22Rv1 (cell line): ENCODE results near the gene NOL3.
"Not testable (repeated sequence)": the region's sequence is repeated elsewhere in the genome, so short reads cannot be mapped to it uniquely, and the experiment has no call there.

ENCODE experiments used
- H3K27ac ChIP-seq: fragments of 450-650 bp; 2 replicates; pipeline ENCODE4 v1.5.1; 2017
- ZFX ChIP-seq: fragments of 450-650 bp; IDR thresholded peaks from 2 replicates; pipeline ENCODE4 v1.6.1; 2017; ENCODE audit warnings: antibody characterized with exemption, borderline replicate concordance
- TF ChIP-seq, protein P1 (sequence below): fragments of 450-650 bp; IDR thresholded peaks from 2 replicates; pipeline ENCODE4 v1.5.1; 2017; ENCODE audit warnings: mild to moderate bottlenecking

NOL3 gene

GRCh38 chr16:67170168-67170948, at the start of gene NOL3:
TSS of gene NOL3 (plus strand) at chr16:67170538.
- H3K27ac ChIP-seq = peak within 1 kb of the TSS; percentile 22; the same call in 1 of the 2 replicates
- TF ChIP-seq, protein P1, sequence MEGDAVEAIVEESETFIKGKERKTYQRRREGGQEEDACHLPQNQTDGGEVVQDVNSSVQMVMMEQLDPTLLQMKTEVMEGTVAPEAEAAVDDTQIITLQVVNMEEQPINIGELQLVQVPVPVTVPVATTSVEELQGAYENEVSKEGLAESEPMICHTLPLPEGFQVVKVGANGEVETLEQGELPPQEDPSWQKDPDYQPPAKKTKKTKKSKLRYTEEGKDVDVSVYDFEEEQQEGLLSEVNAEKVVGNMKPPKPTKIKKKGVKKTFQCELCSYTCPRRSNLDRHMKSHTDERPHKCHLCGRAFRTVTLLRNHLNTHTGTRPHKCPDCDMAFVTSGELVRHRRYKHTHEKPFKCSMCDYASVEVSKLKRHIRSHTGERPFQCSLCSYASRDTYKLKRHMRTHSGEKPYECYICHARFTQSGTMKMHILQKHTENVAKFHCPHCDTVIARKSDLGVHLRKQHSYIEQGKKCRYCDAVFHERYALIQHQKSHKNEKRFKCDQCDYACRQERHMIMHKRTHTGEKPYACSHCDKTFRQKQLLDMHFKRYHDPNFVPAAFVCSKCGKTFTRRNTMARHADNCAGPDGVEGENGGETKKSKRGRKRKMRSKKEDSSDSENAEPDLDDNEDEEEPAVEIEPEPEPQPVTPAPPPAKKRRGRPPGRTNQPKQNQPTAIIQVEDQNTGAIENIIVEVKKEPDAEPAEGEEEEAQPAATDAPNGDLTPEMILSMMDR = no peak
- TF ChIP-seq ZFX = no peak

DNA sequence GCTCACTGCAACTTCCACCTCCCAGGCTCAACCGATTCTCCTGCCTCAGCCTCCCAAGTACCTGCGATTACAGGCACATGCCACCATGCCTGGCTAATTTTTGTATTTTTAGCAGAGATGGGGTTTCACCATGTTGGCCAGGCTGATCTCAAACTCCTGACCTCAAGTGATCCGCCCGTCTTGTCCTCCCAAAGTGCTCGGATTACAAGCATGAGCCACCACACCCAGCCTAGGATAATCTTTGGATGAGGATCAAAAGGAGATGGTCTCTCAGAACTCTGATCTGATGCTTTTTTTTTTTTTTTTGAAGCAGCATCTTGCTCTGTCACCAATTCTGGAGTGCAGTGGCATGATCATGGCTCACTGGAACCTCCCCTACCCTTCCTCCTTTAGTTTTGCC, 47.5 kb upstream of the NOL3 start:
- H3K27ac ChIP-seq = not testable (repeated sequence)

GRCh38 chr16:67128417-67128816, 41.9 kb upstream of the NOL3 start:
- TF ChIP-seq ZFX = no peak
- TF ChIP-seq, protein P1 = no peak
- no peak overlapping the region for H3K27ac ChIP-seq

GRCh38 chr16:67128887-67129286, 41.5 kb upstream of the NOL3 start:
- no peak overlapping the region for H3K27ac ChIP-seq
- TF ChIP-seq, protein P1 = no peak
- TF ChIP-seq ZFX = no peak

DNA sequence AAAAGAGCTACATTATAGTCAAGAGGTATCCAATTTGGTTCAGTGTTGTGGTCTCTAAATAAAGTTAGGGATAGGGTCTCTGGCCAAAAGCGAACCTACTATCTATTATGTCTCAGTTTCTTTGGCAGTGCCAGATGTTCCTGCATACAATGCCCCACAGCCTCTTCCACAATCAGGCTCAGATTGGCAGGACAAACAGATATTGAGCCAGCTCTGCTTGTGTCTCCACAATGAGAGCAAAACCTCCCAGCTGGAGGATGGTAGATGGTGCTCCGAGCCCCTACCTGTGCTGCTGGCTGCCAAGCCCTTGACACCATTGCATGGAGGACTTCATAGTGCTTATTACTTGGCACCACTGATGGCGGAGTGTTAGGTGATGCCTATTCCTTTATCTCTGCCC, 40.9 kb upstream of the NOL3 start:
- TF ChIP-seq, protein P1 = no peak
- no peak for TF ChIP-seq ZFX

DNA sequence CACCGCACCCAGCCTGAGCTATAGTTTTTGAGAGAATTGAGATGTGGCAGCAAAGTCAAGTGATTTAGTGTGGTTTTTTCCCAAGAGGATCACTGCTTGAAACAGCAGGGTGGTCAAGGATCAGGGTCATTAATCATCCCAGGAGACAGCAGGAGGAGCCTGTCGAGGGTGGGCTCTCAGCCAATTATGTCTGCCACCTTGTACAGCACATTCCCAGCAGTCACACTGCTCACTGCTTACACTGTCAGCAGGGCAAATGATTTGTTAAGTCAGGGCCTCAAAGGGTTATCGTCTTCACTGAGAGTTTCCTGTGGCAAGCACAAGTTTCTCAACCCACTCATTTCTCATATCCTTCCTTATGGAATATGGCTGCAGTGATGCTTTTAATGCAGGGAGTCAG, 32.7 kb upstream of the NOL3 start:
- H3K27ac ChIP-seq = no peak overlapping the region
- no peak for TF ChIP-seq ZFX
- TF ChIP-seq, protein P1 = no peak

More for the DNA sequence above, 40.9 kb upstream of the NOL3 start:
- H3K27ac ChIP-seq = no peak overlapping the region

DNA sequence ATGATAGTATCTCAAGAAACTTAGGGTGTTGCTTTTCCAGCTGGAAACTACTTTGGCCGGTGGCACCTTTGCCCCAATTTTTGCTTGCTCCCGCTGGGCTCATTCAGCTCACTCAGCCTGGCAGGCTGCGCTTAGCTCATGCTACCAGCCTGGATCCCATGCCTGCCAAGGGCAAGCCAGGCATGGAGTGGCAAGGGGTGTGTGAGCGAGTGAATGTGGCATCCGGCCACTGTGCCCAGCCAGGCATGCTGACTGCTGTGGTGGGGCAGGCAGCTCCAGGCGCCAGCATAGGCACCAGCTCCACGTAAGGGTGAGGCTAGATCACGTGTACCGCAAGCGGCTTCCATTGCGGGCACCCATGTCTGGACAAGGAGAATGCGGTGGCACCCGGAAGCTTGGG, 28.9 kb upstream of the NOL3 start:
- TF ChIP-seq ZFX = no peak
- TF ChIP-seq, protein P1 = no peak

GRCh38 chr16:67142342-67142741, 28.0 kb upstream of the NOL3 start:
- no peak overlapping the region for H3K27ac ChIP-seq
- no peak for TF ChIP-seq ZFX
- TF ChIP-seq, protein P1 = no peak

More for the DNA sequence above, 28.9 kb upstream of the NOL3 start:
- H3K27ac ChIP-seq = no peak overlapping the region
